Activated CD4-positive, alpha-beta T cell treated with anti-CD3 and anti-CD28 coated beads, Interleukin-2, amount 10 ng/mL, durations not matched to agents 24 days and 14 days (primary cell): ENCODE results near the gene NPAS2. TPM values are rescaled to one million over a fixed set of nuclear protein-coding genes. Genes with fewer than 3 reads are reported as not detected.

ENCODE experiments used
- DNase-seq: peaks from one replicate; pipeline ENCODE4 v3.0.0; 2022
- H3K27ac Mint-ChIP-seq: one replicate; pipeline ENCODE4 v1.8.0; 2022; ENCODE audit warnings: mild to moderate bottlenecking, mixed read lengths
- H3K27me3 Mint-ChIP-seq: one replicate; pipeline ENCODE4 v1.8.0; 2022; ENCODE audit warnings: mixed read lengths
- H3K36me3 Mint-ChIP-seq: one replicate; pipeline ENCODE4 v1.8.0; 2022; ENCODE audit warnings: low read depth, mild to moderate bottlenecking, mixed read lengths
- H3K4me1 Mint-ChIP-seq: one replicate; pipeline ENCODE4 v1.8.0; 2021; ENCODE audit warnings: mixed read lengths
- H3K4me3 Mint-ChIP-seq: one replicate; pipeline ENCODE4 v1.8.0; 2022; ENCODE audit warnings: mild to moderate bottlenecking, moderate library complexity, mixed read lengths
- H3K9me3 Mint-ChIP-seq: one replicate; pipeline ENCODE4 v1.8.0; 2021; ENCODE audit warnings: mixed read lengths
- intact Hi-C: fragments of 100-400 bp; cut with micrococcal nuclease; formaldehyde crosslinking; loops from one replicate; pipeline ENCODE4 v1.15.1; 2023
- total RNA-seq: library from RNA; stranded (reverse); gene quantifications from 2 replicates; pipeline ENCODE4 v1.2.3, GENCODE V29; 2022

Gene NPAS2
- total RNA-seq, 1 donor from 2014 or later, result 9.1 TPM

GRCh38 chr2:100975521-100975785 is 155.5 kb downstream of the NPAS2 start:
- no peak overlapping the region for H3K4me3 Mint-ChIP-seq
- no peaks in the 10 kb centered on the region for H3K36me3 Mint-ChIP-seq
- intact Hi-C loops, result no loop called here
- no peak overlapping the region for H3K27ac Mint-ChIP-seq
- H3K9me3 Mint-ChIP-seq, result no peaks in the 10 kb centered on the region
- peaks cover 2% of the 10 kb centered on the region for H3K4me1 Mint-ChIP-seq
- no peaks in the 10 kb centered on the region for H3K27me3 Mint-ChIP-seq
- no peak for DNase-seq

GRCh38 chr2:100976061-100976460 is 156.1 kb downstream of the NPAS2 start:
- no peak for DNase-seq
- H3K27me3 Mint-ChIP-seq, result no peaks in the 10 kb centered on the region
- no peak overlapping the region for H3K27ac Mint-ChIP-seq
- H3K9me3 Mint-ChIP-seq, result no peaks in the 10 kb centered on the region
- peaks cover 2% of the 10 kb centered on the region for H3K4me1 Mint-ChIP-seq
- H3K36me3 Mint-ChIP-seq, result no peaks in the 10 kb centered on the region
- H3K4me3 Mint-ChIP-seq, result no peak overlapping the region
- intact Hi-C loops, result no loop called here

GRCh38 chr2:100976645-100977391 is 156.9 kb downstream of the NPAS2 start:
- no peak overlapping the region for H3K27ac Mint-ChIP-seq
- no peak overlapping the region for H3K4me3 Mint-ChIP-seq
- no peaks in the 10 kb centered on the region for H3K9me3 Mint-ChIP-seq
- no peak for DNase-seq
- no peaks in the 10 kb centered on the region for H3K27me3 Mint-ChIP-seq
- no peaks in the 10 kb centered on the region for H3K36me3 Mint-ChIP-seq
- H3K4me1 Mint-ChIP-seq, result peaks cover 2% of the 10 kb centered on the region
- intact Hi-C loops, result no loop called here

- intact Hi-C loops, result no loop called here
- peaks cover 2% of the 10 kb centered on the region for H3K4me1 Mint-ChIP-seq
- H3K27me3 Mint-ChIP-seq, result no peaks in the 10 kb centered on the region
- no peak overlapping the region for H3K4me3 Mint-ChIP-seq
- no peak overlapping the region for H3K27ac Mint-ChIP-seq
- DNase-seq, result no peak
- no peaks in the 10 kb centered on the region for H3K9me3 Mint-ChIP-seq
- no peaks in the 10 kb centered on the region for H3K36me3 Mint-ChIP-seq
Observed at GRCh38 chr2:100977511-100977910, 157.6 kb downstream of the NPAS2 start.

- DNase-seq, result no peak
- H3K27ac Mint-ChIP-seq, result no peak overlapping the region
- H3K36me3 Mint-ChIP-seq, result no peaks in the 10 kb centered on the region
- H3K4me3 Mint-ChIP-seq, result no peak overlapping the region
- H3K4me1 Mint-ChIP-seq, result peaks cover 2% of the 10 kb centered on the region
- intact Hi-C loops, result no loop called here
- no peaks in the 10 kb centered on the region for H3K27me3 Mint-ChIP-seq
- no peaks in the 10 kb centered on the region for H3K9me3 Mint-ChIP-seq
Observed at GRCh38 chr2:100978582-100979191, 158.7 kb downstream of the NPAS2 start.

- Mint-ChIP-seq H3K4me3 (no peak overlapping the region), H3K27ac (no peak overlapping the region), H3K4me1 (peaks cover 4% of the 10 kb centered on the region), H3K27me3 (peaks cover 2% of the 10 kb centered on the region), H3K36me3 (no peaks in the 10 kb centered on the region), H3K9me3 (no peaks in the 10 kb centered on the region)
- no peak for DNase-seq
- intact Hi-C loops, result no loop called here
Observed at GRCh38 chr2:100980046-100980445, 160.1 kb downstream of the NPAS2 start.

GRCh38 chr2:100981011-100981410 is 161.1 kb downstream of the NPAS2 start:
- Mint-ChIP-seq H3K4me3 (no peak overlapping the region), H3K27me3 (peaks cover 2% of the 10 kb centered on the region), H3K4me1 (peaks cover 4% of the 10 kb centered on the region), H3K9me3 (no peaks in the 10 kb centered on the region), H3K27ac (no peak overlapping the region), H3K36me3 (no peaks in the 10 kb centered on the region)
- intact Hi-C loops, result no loop called here
- DNase-seq, result no peak

- intact Hi-C loops, result no loop called here
- Mint-ChIP-seq H3K27ac (no peak overlapping the region), H3K36me3 (no peaks in the 10 kb centered on the region)
Observed at GRCh38 chr2:100982431-100982861, 162.5 kb downstream of the NPAS2 start.

GRCh38 chr2:100983201-100983600 is 163.3 kb downstream of the NPAS2 start:
- Mint-ChIP-seq H3K9me3 (no peaks in the 10 kb centered on the region), H3K27ac (no peak overlapping the region), H3K36me3 (no peaks in the 10 kb centered on the region), H3K4me3 (no peak overlapping the region), H3K4me1 (peaks cover 4% of the 10 kb centered on the region), H3K27me3 (peaks cover 2% of the 10 kb centered on the region)
- DNase-seq, result no peak
- intact Hi-C loops, result no loop called here

More at GRCh38 chr2:100982431-100982861, 162.5 kb downstream of the NPAS2 start:
- H3K4me1 Mint-ChIP-seq, result peaks cover 4% of the 10 kb centered on the region
- no peaks in the 10 kb centered on the region for H3K9me3 Mint-ChIP-seq
- DNase-seq, result no peak
- peaks cover 2% of the 10 kb centered on the region for H3K27me3 Mint-ChIP-seq
- no peak overlapping the region for H3K4me3 Mint-ChIP-seq

GRCh38 chr2:100983684-100984310 is 163.9 kb downstream of the NPAS2 start:
- Mint-ChIP-seq H3K4me3 (no peak overlapping the region), H3K27me3 (peaks cover 2% of the 10 kb centered on the region), H3K27ac (no peak overlapping the region), H3K9me3 (no peaks in the 10 kb centered on the region), H3K36me3 (no peaks in the 10 kb centered on the region), H3K4me1 (peaks cover 2% of the 10 kb centered on the region)
- no peak for DNase-seq
- intact Hi-C loops, result no loop called here

GRCh38 chr2:100984892-100985307 is 165.0 kb downstream of the NPAS2 start:
- peak; percentile 91 for DNase-seq
- Mint-ChIP-seq H3K27me3 (peaks cover 2% of the 10 kb centered on the region), H3K36me3 (no peaks in the 10 kb centered on the region), H3K4me3 (no peak overlapping the region), H3K27ac (no peak overlapping the region), H3K9me3 (no peaks in the 10 kb centered on the region), H3K4me1 (peaks cover 2% of the 10 kb centered on the region)
- intact Hi-C loops, result loop anchor here (1.0 kb wide), 2 partner anchors 255 to 378 kb away; no protein-coding TSS in a partner anchor

- intact Hi-C loops, result no loop called here
- peaks cover 2% of the 10 kb centered on the region for H3K4me1 Mint-ChIP-seq
- no peaks in the 10 kb centered on the region for H3K9me3 Mint-ChIP-seq
- DNase-seq, result no peak
- no peaks in the 10 kb centered on the region for H3K36me3 Mint-ChIP-seq
- no peak overlapping the region for H3K27ac Mint-ChIP-seq
- H3K4me3 Mint-ChIP-seq, result no peak overlapping the region
- H3K27me3 Mint-ChIP-seq, result peaks cover 2% of the 10 kb centered on the region
Observed at GRCh38 chr2:100986157-100986556, 166.2 kb downstream of the NPAS2 start.

- DNase-seq, result no peak
- H3K4me3 Mint-ChIP-seq, result no peak overlapping the region
Observed at GRCh38 chr2:100987536-100987935, 167.6 kb downstream of the NPAS2 start.

GRCh38 chr2:100987974-100988373 is 168.0 kb downstream of the NPAS2 start:
- H3K9me3 Mint-ChIP-seq, result no peaks in the 10 kb centered on the region
- no peak overlapping the region for H3K4me3 Mint-ChIP-seq
- no peaks in the 10 kb centered on the region for H3K36me3 Mint-ChIP-seq
- H3K4me1 Mint-ChIP-seq, result peaks cover 7% of the 10 kb centered on the region
- intact Hi-C loops, result no loop called here
- H3K27me3 Mint-ChIP-seq, result peaks cover 2% of the 10 kb centered on the region
- H3K27ac Mint-ChIP-seq, result no peak overlapping the region
- DNase-seq, result no peak

More at GRCh38 chr2:100987536-100987935, 167.6 kb downstream of the NPAS2 start:
- Mint-ChIP-seq H3K4me1 (peaks cover 6% of the 10 kb centered on the region), H3K27ac (no peak overlapping the region), H3K36me3 (no peaks in the 10 kb centered on the region), H3K27me3 (peaks cover 2% of the 10 kb centered on the region), H3K9me3 (no peaks in the 10 kb centered on the region)
- intact Hi-C loops, result no loop called here
